Jurkat, Clone E6-1 (cell line): Measurements from ENCODE around the gene AKAP9.

Source experiments
- DNase-seq: peaks from one replicate; pipeline ENCODE4 v3.0.0-alpha.2; 2011; ENCODE audit warnings: low read depth, low spot score
- H3K4me3 ChIP-seq: 2 replicates; pipeline ENCODE4 v1.5.1; 2011; ENCODE audit warnings: mild to moderate bottlenecking, low read length, control low read depth, moderate library complexity

The AKAP9 gene

GRCh38 chr7:92150450-92151017, 209.9 kb downstream of the AKAP9 start:
- H3K4me3 ChIP-seq: no peak overlapping the region
- DNase-seq: no peak

DNA sequence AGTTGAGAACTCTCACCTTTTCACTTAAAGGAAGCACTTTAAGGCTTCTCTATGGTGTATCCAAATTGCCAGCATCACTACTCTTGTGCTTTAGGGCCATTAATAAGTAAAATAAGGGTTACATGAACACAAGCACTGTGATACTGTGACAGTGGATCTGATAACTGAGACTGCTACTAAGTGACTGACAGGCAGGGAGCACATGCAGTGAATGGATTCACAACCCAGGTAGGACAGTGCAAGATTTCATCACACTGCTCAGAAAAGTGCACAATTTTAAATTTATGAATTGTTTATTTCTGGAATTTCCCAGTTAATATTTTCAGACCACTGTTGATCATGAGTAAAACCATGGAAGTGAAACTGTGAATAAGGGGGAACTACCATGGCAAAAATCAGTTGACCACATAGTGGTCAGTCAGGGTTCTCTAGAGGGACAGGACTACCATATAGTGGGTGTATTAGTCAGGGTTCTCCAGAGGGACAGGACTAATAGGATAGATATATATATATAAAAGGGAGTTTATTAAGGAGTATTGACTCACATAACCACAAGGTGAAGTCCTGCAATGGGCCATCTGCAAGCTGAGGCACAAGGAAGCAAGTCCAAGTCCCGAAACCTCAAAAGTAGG, 214.6 kb downstream of the AKAP9 start:
- H3K4me3 ChIP-seq: no peak overlapping the region
- no peak for DNase-seq

- DNase-seq: no peak
- H3K4me3 ChIP-seq: no peak overlapping the region
Measured at GRCh38 chr7:92156990-92157389, 216.3 kb downstream of the AKAP9 start.

GRCh38 chr7:92158660-92159575, 218.3 kb downstream of the AKAP9 start:
- no peak overlapping the region for H3K4me3 ChIP-seq
- no peak for DNase-seq
